Uterus (tissue), 2 donors: Measurements from ENCODE around the gene BMERB1.

ENCODE experiments used
- POLR2A ChIP-seq, 2 donors: fragments of 450-650 bp; IDR thresholded peaks; one replicate each; pipeline ENCODE4 v1.6.1; 2016; ENCODE audit warnings: antibody characterized with exemption in 2 of 2, mild to moderate bottlenecking in 1 of 2, moderate library complexity in 1 of 2
- TF ChIP-seq, protein P1 (sequence below), 4 experiments: fragments of 200-600 bp in 2 of 4; fragments of 450-650 bp in 2 of 4; sonication (generic) in 2 of 4; IDR thresholded peaks; one replicate each; pipeline ENCODE4 v1.5.1; 2016 to 2019; ENCODE audit warnings: antibody characterized with exemption in 4 of 4, mild to moderate bottlenecking in 2 of 4, moderate library complexity in 1 of 4

DNA sequence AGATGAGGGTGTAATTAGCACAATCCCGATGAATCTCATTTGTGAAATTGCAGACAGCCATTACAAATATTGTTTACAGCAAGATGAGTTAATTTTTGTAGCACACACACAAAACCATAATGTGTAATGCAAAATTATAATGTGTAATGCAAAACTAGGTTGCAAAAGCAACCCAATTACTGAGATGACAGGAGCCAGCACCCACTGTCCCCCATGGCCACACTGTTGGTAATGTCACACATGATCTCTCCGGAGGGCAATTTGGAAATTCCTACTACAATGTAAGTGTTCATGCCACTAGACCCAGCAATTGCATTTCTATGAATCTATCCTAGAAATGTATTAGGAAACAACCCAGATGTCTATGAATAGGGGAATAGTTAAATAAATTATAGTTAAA is 131.7 kb downstream of the BMERB1 start:
- TF ChIP-seq, protein P1, sequence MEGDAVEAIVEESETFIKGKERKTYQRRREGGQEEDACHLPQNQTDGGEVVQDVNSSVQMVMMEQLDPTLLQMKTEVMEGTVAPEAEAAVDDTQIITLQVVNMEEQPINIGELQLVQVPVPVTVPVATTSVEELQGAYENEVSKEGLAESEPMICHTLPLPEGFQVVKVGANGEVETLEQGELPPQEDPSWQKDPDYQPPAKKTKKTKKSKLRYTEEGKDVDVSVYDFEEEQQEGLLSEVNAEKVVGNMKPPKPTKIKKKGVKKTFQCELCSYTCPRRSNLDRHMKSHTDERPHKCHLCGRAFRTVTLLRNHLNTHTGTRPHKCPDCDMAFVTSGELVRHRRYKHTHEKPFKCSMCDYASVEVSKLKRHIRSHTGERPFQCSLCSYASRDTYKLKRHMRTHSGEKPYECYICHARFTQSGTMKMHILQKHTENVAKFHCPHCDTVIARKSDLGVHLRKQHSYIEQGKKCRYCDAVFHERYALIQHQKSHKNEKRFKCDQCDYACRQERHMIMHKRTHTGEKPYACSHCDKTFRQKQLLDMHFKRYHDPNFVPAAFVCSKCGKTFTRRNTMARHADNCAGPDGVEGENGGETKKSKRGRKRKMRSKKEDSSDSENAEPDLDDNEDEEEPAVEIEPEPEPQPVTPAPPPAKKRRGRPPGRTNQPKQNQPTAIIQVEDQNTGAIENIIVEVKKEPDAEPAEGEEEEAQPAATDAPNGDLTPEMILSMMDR (IDR thresholded peaks at IDR 0.05) = no peak
- no peak for TF ChIP-seq POLR2A (IDR thresholded peaks at IDR 0.05)
